Measurements from ENCODE around the gene CEP85L.

Gene CEP85L

DNA sequence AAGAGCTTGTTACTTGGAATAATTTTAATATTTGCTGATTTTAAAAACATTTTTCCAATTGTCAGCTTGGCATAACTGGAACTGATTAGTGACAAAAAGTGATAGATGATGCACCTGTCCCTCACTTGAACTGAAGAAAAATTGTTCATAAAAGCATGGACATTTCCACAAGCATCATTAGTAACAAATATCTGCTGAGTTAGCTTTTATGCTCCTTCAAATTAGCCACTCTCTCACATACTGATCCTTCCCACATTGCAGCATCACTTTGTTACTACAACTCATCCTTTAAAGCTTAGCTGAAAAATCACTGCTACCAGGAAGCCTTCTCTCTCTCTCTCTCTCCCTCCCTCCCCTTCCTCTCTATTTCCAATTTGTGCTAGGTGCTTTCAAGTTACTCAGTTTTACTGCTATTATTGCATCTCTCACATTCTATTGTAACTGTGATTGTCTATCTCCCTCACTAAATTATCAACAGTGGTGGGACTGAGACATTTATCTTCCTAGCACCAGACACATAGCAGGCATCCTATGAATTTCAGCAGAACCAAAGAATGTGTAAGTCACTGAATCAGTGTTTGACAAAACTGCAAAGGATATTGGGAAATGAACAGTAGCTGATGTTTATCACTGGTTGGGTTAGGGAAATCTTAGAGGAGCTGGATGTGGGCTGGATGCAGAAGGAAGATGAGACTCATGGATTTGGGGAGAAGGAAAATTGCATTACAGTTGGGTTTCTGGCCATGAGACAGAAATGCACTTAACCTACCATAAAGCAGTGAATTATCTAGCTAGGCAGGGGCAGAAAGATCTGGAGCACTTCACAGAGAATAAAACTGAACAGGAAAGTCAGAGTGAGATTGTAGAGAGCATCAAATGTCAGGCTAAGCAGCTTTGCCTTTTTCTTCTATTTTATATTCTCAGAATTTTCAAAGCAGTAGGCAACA, 231.7 kb downstream of the CEP85L start:
- Histone ChIP-seq H3K36me3 (ENCODE audit: insufficient read depth, low read length) (no peaks in the 10 kb centered on the region), H3K4me2 (ENCODE audit: low read length) (no peak overlapping the region), H3K4me3 (ENCODE audit: low read length) (no peak overlapping the region), H3K9me3 (replicated peaks; ENCODE audit: low read length) (no peaks in the 10 kb centered on the region), H3K4me1 (ENCODE audit: control insufficient read depth, insufficient read depth, low read length) (no peaks in the 10 kb centered on the region), H3K9ac (ENCODE audit: low read depth, low read length) (no peak overlapping the region), H3K27me3 (ENCODE audit: control insufficient read depth, insufficient read depth, low read length) (no peaks in the 10 kb centered on the region)

Measured in skeletal muscle satellite cell (primary cell).